Esophagus mucosa (tissue), 1 donor: ENCODE measurements around the gene ASB11. TPM values are rescaled to one million over a fixed set of nuclear protein-coding genes. Genes with fewer than 3 reads are reported as not detected.

ENCODE experiments used
- total RNA-seq: library from RNA; stranded (reverse); gene quantifications from one replicate; pipeline ENCODE4 v1.2.4, GENCODE V29; 2023
- donor health status: DM: yes; HTN: yes; CAD: no.

Gene ASB11
- total RNA-seq, 1 donor from 2014 or later = not detected

Other genes with a start within 250 kb of the ASB11 start
- gene ASB9, start 45.6 kb downstream of the ASB11 start, total RNA-seq = 1.8 TPM
- gene PIGA, start 19.9 kb upstream of the ASB11 start, total RNA-seq = 17.5 TPM
- 0.20 TPM for gene VEGFD, start 68.8 kb upstream of the ASB11 start, total RNA-seq
- 25.5 TPM for gene PIR, start 177.7 kb upstream of the ASB11 start, total RNA-seq
- gene BMX, start 185.2 kb upstream of the ASB11 start, total RNA-seq = 1.0 TPM